ENCODE measurements around the gene BDP1. TPM values are rescaled to one million over a fixed set of nuclear protein-coding genes. Genes with fewer than 3 reads are reported as not detected.

BDP1 gene, protein sequence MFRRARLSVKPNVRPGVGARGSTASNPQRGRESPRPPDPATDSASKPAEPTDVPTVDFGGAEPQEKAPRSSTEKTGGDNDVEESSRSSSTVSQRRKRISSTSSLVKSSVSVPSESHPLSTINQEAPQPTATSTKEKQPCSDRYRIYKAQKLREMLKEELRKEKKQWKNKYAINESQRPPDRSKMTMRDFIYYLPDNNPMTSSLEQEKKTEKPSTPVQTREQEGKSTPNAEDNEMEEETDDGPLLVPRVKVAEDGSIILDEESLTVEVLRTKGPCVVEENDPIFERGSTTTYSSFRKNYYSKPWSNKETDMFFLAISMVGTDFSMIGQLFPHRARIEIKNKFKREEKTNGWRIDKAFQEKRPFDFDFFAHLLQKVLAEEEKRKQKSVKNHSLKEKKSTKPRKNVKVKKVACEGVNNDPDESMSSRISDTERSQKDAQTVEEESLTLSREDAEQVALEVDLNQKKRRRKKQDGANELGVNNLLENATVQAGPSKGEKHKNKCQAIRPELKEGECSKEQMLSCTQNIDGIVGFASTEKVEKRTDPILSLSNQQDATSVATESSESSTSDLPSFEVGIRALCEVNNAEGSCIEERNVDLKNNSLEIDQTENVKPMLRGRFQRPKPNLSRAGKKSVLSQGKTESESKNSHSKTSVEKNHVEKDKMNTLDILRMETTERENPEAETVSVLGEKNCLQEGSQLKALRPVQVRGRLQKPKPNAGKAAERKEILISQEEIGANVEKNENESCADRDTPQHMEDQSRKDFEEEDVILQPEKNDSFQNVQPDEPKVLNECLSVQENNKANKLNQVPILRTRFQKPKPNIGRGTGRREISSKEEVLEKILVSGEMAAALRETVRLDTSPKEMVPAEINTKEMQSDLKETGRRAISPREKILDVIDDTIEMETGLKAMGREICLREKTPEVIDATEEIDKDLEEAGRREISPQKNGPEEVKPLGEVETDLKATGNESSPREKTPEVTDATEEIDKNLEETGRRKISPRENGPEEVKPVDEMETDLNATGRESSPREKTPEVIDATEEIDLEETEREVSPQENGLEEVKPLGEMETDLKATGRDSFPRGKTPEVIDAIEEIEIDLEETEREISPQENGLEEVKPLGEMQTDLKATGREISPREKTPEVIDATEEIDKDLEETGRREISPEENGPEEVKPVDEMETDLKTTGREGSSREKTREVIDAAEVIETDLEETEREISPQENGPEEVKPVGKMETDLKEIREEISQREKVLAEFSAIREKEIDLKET (N-terminal part only)
- 10 to 100 TPM; 18.3 to 22.4 TPM for total RNA-seq

DNA sequence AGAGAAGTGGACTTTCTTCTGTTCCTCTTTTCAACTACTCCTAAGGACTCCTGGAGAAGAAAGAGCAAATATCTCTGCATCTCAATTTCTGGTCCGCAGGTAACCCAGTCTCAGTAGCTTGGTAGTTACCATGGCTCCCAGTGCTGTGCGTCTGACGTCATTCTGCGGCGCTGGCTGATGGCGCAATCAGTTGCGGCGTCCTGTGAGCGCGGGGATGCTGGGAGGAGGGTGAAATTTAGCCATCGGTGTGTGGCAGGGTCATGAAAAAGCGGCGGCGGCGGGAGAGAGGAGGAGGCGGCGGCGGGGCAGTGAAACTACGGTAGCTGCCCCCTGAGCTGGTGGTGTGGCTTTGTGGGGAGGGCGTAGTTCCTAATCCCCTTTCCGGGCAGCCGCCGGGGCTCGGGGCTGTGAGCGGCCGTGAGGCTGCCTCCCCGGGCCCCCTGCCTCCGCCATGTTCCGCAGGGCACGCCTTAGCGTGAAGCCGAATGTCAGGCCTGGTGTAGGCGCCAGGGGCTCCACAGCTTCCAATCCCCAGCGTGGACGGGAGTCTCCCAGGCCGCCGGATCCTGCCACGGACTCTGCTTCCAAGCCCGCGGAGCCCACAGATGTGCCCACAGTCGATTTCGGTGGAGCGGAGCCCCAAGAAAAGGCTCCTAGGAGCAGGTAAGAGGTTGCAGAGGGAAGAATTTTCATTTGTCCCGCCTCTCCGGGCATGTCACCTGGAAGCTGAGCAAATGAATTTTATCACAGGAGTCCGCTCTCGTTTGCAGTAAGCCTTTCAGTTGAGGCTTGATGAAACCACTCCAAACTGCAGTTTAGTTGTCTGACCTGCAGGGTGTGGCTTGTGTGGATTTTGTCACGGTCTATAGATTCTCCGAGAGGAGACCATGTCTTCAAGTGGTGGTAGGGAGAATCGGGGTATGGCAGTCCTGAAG is at the start of gene BDP1:
Gene BDP1 (plus strand): TSS at position 225 of the 935 bp plus-strand sequence. CDS start 227 bp downstream, at position 452.

GRCh38 chr5:71586941-71587765 is 131.7 kb downstream of the BDP1 start, which contains the start of gene MCCC2:
TSS of gene MCCC2 (plus strand) at chr5:71587340. CDS start at chr5:71587426, 86 bp downstream.

Small RNAs within 50 kb of the gene (small RNA-seq; reads per million reads assigned to genes)
- gene HMGN1P12 = 0 reads per million in 2 donors

Other genes with a start within 250 kb of the BDP1 start
- 10 to 100 TPM; 37.9 to 46.3 TPM for gene MCCC2, start 131.7 kb downstream of the BDP1 start, total RNA-seq

Data from melanocyte of skin (primary cell).